Glomerular visceral epithelial cell (primary cell): ENCODE results near the gene NUP88.

Source experiments
- DNase-seq: peaks from one replicate; pipeline ENCODE4 v3.0.0-alpha.2; 2016; ENCODE audit errors: extremely low spot score

NUP88 gene

GRCh38 chr17:5355421-5356129 lies 63.9 kb downstream of the NUP88 start:
- DNase-seq, result no peak

GRCh38 chr17:5354886-5355415 lies 64.5 kb downstream of the NUP88 start:
- no peak for DNase-seq

GRCh38 chr17:5354310-5354709 lies 65.2 kb downstream of the NUP88 start:
- no peak for DNase-seq

DNA sequence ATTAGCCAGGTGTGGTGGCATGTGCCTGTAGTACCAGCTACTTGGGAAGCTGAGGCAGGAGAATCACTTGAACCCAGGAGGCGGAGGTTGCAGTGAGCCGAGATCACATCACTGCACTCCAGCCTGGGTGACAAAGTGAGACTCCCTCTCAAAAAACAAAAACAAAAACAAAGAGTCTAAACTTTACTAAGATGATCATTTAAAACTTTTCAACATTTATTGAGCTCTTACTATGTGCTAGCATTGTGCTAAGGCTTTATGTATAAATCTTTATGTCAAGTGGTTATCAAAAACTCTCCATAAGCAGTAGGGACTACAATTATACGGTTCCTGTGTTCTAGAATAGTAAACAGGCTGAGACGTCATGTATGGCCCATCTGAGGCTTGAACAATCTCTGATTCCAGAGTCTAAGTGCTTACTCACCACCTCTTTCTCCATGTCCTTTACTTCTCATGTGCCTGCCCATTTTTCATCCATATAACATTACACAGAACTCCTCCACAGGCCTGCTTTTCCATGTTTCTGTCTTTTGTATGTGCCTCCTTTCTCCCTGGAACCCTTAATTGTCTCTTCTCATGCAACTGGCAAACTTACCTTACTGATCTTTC lies 66.7 kb downstream of the NUP88 start:
- no peak for DNase-seq

GRCh38 chr17:5344914-5345313 lies 74.5 kb downstream of the NUP88 start:
- DNase-seq, result no peak
